Measurements from ENCODE around the gene NOC4L. TPM values are rescaled to one million over a fixed set of nuclear protein-coding genes. Genes with fewer than 3 reads are reported as not detected.
"Not testable (repeated sequence)": the region's sequence is repeated elsewhere in the genome, so short reads cannot be mapped to it uniquely, and the experiment has no call there.

NOC4L gene
- total and polyA plus RNA-seq, 7 donors: 7.9 to 36.7 (median 25.7) TPM

DNA sequence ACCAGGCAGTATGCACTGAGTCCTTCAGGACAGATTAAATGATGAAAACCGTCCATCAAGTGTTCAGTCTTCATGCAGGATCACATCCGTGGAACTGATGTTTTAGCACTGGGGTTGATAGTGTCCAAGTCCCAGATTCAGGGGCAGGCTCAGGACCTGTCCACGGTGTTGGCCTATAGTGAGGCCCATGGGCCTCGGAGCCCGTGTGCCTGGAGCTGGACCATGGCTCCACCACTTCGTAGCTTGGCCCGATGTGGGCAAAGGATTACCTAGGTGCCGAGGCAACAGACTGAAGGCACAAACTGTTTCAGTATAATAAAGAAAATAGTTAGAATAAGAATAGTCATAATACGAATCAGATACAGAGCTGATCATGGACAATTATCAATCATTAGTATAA, 42.0 kb upstream of the NOC4L start:
- H3K27ac ChIP-seq: no peak overlapping the region
- no peaks in the 10 kb centered on the region for H3K9me3 ChIP-seq
- 85 to 92% (median 91%) methylated on average over 9 of the region's 9 CpGs for WGBS, 3 donors
- TF ChIP-seq, protein P1, sequence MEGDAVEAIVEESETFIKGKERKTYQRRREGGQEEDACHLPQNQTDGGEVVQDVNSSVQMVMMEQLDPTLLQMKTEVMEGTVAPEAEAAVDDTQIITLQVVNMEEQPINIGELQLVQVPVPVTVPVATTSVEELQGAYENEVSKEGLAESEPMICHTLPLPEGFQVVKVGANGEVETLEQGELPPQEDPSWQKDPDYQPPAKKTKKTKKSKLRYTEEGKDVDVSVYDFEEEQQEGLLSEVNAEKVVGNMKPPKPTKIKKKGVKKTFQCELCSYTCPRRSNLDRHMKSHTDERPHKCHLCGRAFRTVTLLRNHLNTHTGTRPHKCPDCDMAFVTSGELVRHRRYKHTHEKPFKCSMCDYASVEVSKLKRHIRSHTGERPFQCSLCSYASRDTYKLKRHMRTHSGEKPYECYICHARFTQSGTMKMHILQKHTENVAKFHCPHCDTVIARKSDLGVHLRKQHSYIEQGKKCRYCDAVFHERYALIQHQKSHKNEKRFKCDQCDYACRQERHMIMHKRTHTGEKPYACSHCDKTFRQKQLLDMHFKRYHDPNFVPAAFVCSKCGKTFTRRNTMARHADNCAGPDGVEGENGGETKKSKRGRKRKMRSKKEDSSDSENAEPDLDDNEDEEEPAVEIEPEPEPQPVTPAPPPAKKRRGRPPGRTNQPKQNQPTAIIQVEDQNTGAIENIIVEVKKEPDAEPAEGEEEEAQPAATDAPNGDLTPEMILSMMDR (IDR thresholded peaks at IDR 0.05): no peak
- ATAC-seq: no peak
- H3K4me1 ChIP-seq: peaks cover 4% of the 10 kb centered on the region
- DNase-seq: no peak
- no peaks in the 10 kb centered on the region for H3K27me3 ChIP-seq (ENCODE audit: insufficient read depth in 3 of 3, low read length in 2 of 3)
- H3K36me3 ChIP-seq (ENCODE audit: insufficient read depth in 1 of 2, low read depth in 1 of 2): peaks cover 0 to 16% of the 10 kb centered on the region in 2 donors
- no peak overlapping the region for H3K4me3 ChIP-seq
- intact Hi-C loops (cut with DNase I): no loop called here

- H3K4me3 ChIP-seq; H3K27ac ChIP-seq; H3K27me3 ChIP-seq (ENCODE audit: insufficient read depth in 3 of 3, low read length in 2 of 3); ATAC-seq; H3K9me3 ChIP-seq; intact Hi-C loops (cut with DNase I); H3K4me1 ChIP-seq; DNase-seq: not testable (repeated sequence)
- 71 to 77% (median 74%) methylated on average over 14 of the region's 14 CpGs for WGBS, 3 donors
- peaks cover 0 to 13% of the 10 kb centered on the region in 2 donors for H3K36me3 ChIP-seq (ENCODE audit: insufficient read depth in 1 of 2, low read depth in 1 of 2)
Measured at GRCh38 chr12:132103072-132103471, 41.2 kb upstream of the NOC4L start.

DNA sequence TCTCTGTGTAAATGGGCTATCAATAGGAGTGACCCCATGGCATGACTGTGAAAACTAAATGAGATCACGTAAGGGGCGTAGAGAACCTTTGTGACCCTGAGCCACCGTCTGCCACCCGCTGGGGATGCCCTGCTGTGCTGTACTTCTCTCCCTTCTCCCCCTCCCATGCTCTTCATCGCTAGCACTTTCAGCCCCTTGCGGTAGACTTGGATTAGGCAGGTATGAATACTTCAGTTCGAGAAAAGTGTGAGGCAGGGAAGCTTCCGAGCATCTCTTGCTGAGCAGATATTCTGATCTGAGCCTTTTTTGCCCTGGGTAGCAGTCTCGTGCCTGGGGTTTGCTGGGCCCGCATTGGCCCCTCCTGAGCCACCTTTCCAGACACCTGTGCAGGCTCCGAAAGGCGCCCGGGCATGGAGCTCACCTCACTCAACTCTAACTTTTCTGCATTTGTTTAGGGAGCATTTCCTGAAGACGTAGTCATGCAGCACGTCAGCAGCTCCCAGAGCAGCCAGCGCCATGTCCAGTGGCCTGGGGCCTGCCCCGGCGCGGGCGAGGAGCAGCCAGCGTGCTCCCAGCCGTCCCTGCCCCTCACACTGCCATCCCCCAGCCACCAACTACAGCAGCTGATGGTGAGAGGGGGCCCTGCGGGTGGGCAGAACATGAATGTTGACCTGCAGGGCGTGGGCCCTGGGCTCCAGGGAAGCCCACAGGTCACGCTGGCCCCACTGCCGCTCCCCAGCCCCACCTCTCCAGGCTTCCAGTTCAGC, 40.5 kb upstream of the NOC4L start:
- Histone ChIP-seq H3K27ac (no peak overlapping the region), H3K4me3 (no peak overlapping the region), H3K36me3 (ENCODE audit: insufficient read depth in 1 of 2, low read depth in 1 of 2) (peaks cover 0 to 16% of the 10 kb centered on the region in 2 donors), H3K27me3 (ENCODE audit: insufficient read depth in 3 of 3, low read length in 2 of 3) (no peaks in the 10 kb centered on the region), H3K4me1 (peaks cover 4% of the 10 kb centered on the region), H3K9me3 (no peaks in the 10 kb centered on the region)
- TF ChIP-seq, protein P1 (IDR thresholded peaks at IDR 0.05): no peak
- WGBS, 3 donors: 89 to 93% (median 91%) methylated on average over 25 to 26 of the region's 26 CpGs
- ATAC-seq (no peak), DNase-seq (no peak)
- intact Hi-C loops (cut with DNase I): no loop called here

- Histone ChIP-seq H3K4me3 (no peak overlapping the region), H3K4me1 (peaks cover 4% of the 10 kb centered on the region), H3K9me3 (no peaks in the 10 kb centered on the region), H3K27ac (no peak overlapping the region), H3K27me3 (ENCODE audit: insufficient read depth in 3 of 3, low read length in 2 of 3) (no peaks in the 10 kb centered on the region), H3K36me3 (ENCODE audit: insufficient read depth in 1 of 2, low read depth in 1 of 2) (peaks cover 4 to 28% of the 10 kb centered on the region in 2 donors)
- no peak for DNase-seq
- WGBS, 3 donors: 35 to 53% (median 47%) methylated on average over 6 of the region's 6 CpGs
- peak; percentile 49 to 72 (median 61) for ATAC-seq
- TF ChIP-seq, protein P1 (IDR thresholded peaks at IDR 0.05): no peak
- intact Hi-C loops (cut with DNase I): no loop called here
Measured at GRCh38 chr12:132105467-132105866, 38.8 kb upstream of the NOC4L start.

DNA sequence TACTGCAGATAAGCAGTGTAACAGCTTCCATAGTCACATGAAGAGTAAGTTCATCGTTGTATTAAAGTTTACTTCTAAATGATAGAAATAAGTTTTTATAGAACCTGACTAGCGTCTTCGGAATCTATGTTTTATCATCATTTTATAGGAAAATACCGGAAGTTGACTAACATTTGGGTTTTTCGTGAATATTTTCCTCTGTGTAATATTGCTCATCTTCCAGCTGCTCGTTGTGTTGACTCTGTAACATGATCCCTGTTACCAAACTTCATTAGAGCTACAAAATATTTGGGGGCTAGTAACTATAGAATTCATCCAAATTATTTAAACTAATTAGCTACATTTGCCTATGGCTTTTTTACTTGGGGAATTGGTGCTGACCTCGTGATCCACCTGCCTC, 37.3 kb upstream of the NOC4L start:
- WGBS, 3 donors: 95 to 96% (median 96%) methylated on average over 7 of the region's 7 CpGs
- TF ChIP-seq, protein P1 (IDR thresholded peaks at IDR 0.05): no peak
- no peak overlapping the region for H3K4me3 ChIP-seq
- intact Hi-C loops (cut with DNase I): no loop called here
- DNase-seq (no peak), ATAC-seq (no peak)
- H3K4me1 ChIP-seq: peaks cover 4% of the 10 kb centered on the region
- no peaks in the 10 kb centered on the region for H3K27me3 ChIP-seq (ENCODE audit: insufficient read depth in 3 of 3, low read length in 2 of 3)
- no peaks in the 10 kb centered on the region for H3K9me3 ChIP-seq
- H3K27ac ChIP-seq: no peak overlapping the region
- peaks cover 4 to 38% of the 10 kb centered on the region in 2 donors for H3K36me3 ChIP-seq (ENCODE audit: insufficient read depth in 1 of 2, low read depth in 1 of 2)
